Germinal center (tissue), 1 donor: ENCODE results near the gene UBAC2.
A peak's percentile ranks its signal among the peaks of the same experiment; 100 is the strongest.

ENCODE experiments used
- DNase-seq: peaks from one replicate; pipeline ENCODE4 v3.0.0; 2012; ENCODE audit warnings: mixed read lengths, low spot score

Gene UBAC2

DNA sequence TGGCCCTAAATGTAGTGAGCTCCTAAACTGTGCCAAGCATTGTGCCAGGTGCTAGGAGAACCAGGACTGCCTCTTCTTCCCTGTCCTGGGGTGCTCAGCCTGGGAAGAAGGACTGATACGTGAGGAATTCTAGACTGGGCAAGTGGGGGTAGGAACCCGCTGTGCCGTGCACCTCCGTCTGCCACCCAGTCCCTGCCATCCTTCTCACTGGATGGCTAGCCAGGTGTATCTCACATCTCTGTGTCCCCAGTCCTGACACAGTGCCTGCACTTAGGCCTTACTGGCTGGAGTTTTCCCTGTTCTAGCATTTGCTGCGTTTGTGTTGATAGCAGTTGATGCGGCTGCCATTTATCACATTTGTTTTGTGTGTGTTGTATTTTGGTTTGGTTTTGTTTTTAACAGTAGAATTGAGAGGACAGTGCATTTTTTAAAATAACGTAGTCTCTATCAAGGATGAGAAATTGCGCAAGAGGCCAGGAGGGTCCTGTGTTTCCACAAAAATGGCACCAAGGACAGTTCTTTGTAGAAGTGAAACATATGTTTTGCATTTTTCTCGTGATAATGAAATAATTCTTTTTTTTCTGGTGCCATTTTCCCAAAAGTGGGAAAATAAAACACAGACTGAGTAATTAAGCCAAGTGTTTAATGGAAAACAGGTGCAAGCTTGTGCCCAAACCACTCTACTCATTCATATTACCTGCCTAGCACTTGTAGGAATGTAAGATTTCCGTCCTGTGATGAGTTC lies 111.3 kb downstream of the UBAC2 start:
- DNase-seq, result no peak

DNA sequence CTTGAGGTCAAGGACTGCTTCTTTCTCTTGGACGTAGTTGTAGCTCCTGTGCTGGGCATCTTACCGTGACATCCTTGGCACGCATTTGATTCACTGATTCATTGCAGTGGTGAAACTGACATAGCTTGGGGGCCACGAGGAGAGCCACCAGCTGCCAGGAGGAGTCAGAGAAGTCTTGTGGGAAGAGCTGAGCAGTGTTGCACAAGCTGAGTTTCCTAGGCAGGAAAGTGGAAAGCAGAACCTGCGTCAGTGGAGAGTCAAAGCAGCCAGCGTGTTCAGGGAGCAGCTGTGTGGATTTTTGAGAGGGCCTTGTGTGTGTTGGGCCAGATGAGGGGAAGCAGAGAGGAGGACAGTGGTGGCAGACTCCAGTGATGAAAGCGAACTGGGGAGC lies 111.8 kb downstream of the UBAC2 start:
- no peak for DNase-seq

DNA sequence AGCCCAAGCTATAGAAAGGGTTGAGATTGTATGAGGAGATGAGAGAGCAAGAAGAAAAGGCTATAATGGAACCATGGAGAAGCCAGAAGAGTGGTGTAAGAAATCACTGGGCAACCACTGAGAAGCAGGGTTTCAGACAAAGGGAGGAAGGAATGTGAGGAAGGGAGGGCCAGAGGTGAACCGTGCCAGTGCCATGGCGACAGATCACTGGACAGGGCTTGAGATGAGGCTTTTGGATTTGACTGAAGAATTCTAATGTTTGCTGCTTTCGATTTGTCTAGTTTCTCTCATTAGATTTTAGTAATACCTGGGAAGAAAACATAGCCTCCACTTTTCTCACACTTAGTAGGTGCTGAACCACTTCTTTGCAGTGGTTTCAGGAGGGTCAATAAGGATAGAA lies 112.8 kb downstream of the UBAC2 start:
- DNase-seq, result no peak

DNA sequence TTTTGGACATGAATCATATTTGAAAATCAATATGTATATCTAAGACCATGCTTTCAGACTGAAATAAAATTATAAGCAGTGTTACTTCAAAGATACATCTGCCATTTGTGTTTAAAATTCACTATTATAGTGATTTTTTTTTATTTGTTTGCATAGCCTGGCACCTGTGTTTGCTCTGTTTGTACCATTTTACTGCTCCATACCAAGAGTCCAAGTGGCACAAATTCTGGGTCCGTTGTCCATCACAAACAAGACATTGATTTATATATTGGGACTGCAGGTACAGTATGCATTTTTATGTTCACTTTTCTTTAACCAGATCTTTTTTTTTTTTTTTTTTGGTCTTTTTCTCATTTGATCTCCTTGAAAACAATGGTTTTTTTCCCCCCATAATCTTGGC lies 113.3 kb downstream of the UBAC2 start:
- DNase-seq, result no peak

DNA sequence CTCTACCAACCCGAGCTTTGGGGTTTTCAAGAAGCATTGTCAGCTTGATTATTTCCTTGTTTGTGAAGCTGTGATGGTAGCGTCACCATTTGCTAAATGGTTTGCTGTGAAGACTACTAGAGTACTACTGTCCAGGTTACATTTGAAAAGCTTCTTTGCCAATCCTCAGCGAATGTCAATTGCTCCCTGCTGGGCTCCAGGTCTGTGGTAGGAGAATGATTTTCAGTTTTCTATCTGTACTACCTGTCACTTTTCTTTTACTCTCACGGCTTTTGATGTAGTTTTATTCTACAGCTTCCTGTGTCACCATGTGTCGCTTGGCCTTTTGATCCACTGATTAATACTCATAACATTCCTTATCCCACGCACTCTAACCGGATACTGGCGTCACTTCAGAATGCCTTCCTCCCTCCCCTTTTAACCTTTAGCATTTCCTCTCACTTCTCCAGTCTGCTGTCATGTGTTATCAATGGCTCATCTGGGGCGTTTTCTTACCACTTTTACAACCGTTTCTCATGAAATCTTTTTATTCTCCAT lies 114.1 kb downstream of the UBAC2 start:
- no peak for DNase-seq

DNA sequence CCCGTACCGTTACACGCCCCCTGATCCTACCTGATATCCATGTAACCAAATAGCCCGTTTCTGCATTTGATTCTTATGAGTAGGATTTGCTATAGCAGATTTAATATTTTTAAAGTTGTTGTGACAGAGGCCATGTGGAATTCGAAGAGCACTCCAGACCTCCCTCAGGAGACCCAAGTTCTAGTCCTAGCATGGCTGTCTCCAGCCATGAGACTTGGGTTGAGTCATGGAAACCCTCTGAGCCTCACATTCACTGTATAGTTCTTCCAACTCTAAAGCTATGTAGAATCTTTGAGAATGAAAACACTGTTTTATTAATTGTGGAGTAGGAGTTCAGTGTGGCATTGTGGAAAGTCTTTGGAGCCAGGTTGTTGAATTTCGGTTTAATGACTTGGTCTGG lies 114.5 kb downstream of the UBAC2 start:
- no peak for DNase-seq

DNA sequence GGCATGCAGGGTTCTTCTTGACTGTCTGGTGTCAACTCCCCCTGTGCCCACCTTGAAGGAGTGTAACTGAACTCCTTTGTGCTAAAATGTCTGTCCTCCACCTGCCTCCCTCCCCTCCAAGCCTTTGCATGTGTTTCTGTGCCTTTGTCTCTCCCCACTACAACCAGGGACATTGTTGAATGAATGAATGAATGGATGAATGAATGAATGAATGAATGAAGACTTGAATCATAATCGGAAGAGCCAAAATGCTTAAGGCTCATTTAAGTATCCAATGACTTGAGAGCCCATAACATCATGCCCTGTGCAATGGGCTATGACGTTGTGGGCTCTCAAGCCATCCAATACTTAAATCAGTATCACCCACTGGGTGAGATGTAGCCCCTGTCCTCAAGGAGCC lies 115.6 kb downstream of the UBAC2 start:
- DNase-seq, result no peak

DNA sequence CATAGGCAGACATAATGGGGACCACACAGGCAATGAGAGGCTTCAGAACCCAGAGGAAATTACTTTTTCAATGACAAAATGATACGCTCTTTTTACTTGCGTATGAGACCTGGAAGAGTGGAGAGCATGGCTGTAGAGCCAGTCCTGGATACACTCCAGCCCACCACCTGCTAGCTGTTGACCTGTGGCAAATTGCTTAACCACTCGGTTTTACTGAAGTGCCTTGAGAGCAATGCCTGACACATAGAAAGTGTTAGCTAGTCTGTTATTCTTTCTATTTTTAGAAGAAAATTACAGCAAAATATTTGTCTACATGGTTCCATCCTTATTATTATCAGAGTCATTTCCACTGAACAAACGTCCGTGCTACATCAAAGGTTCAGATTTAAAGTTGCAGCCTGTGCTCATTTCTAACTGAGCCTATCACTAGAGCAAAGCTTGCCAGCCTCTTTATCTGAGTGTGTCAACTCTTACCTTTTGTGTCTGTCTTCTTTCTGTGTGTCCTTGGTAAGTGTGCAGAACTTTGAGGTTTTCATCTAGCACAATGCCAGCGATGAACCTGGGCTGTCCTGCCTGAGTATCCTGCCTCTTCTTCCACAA lies 116.1 kb downstream of the UBAC2 start:
- no peak for DNase-seq

DNA sequence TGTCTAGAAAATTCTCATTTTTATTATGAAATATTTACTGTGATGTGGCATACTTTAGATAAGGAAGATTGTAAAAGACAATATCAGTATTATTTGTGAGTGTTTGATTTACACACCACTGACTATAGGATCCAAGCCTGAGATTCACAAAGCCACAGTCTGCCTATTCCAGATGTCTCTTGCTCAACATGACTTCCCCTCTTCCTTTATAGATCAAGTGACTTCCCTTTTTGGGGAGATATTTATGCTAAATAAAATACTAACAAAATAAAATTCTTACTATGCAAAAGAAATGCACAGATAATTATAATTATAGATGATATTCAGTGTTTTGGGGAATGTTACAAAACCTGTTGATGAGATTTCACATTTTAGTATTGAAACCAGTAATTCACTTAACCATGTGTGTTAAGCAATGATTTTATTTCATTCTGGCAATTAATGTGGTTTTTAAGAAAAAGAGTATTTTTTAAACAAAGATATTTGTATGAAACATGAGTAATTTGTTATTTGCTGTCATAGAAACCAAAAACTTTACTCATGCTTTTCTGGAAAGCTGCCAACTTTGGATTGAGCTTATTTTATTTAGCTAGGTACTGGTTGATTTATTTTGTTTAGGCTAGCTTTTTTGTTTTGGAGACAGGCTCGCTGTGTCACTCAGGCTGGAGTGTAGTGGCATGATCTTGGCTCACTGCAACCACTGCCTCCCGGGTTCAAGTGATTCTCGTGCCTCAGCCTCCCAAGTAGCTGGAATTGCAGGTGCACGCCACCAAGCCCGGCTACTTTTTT lies 120.2 kb downstream of the UBAC2 start:
- no peak for DNase-seq

DNA sequence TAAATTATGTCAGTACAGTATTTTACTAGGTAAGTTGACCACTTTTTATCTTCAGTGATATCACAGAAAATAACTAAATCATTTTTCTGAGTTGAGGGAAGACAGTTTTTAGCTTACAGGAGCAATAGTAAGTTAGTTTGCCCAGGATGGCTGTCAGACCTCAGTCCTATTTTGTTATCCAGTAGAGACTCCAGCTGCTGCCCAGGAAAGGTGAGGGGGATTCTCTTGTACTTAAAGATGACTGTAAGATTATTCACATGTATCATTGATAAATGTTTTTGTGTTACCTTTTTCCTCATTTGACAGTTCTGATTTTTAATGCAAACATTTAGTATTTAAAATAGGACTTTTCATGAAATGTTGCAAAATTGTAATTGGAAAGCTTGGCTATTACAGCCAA lies 121.1 kb downstream of the UBAC2 start:
- no peak for DNase-seq

DNA sequence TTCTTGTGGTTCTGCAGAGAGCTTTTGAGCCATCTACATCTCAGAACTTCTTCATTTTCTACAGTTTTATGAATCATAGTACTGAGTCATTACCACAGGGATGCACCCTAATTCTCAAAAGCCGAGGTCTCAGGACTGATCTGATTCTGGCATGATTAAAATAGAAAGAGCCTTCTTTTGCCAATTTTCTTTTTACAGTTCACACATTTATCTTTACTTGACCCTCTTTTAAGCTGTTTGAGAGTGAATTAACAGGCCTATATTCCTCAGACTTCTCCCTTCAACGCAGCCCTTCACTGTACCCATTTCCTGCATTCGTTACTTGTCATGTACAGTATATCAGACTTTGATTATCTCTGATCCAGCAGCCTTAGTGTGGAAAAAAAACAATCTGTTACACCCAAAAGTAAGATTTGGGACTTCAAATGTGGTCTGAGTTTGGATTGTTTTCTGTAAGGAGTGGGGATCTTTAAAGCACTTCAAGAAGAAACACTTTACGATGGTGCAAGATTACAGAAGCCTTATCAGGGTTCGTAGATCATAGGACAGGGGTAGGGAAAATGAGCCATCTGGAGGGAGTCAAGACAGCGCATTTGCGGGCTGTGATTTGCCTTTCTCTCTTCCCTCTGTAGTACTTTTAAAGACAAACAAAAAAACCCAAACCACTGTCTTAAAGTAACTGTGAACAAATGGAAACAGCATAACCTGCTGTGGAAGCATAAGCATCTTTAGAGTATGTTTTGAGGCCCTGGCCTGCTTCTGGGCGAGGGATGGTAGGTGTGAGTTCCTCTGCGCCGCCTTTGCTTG lies 121.8 kb downstream of the UBAC2 start:
- no peak for DNase-seq

DNA sequence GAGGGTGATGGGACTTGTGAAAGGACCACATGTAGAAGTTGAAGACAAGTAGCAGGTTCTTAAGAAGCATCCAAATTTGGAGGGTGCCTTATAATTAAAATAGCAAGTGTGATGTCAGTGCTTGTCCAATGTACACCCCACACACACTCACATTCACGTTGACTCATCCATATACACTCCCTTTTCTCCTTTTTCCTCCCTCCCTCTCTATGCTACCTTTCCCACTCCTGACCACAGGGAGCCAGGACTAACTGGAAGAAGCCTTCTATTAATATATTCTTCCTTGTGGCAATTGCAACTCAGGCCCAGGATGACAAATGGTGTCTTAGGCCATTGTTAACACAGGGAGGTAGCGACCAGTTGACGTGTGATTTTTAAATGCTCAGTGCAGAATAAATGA lies 122.8 kb downstream of the UBAC2 start:
- DNase-seq, result no peak

DNA sequence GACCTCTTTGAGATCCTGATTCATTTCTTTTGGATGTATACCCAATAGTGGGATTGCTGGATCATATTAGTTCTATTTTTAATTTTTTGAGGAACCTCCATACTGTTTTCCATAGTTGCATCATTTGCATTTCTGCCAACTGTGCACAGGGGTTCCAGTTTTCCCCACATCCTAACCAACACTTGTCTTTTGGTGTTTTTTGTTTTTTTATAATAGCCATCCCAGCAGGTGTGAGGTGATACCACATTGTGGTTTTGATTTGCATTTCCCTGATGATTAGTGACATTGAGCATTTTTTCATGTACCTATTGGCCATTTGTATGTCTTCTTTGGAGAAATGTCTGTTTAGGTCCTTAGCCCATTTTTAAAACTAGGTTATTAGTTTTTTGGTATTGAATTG lies 125.4 kb downstream of the UBAC2 start:
- no peak for DNase-seq

DNA sequence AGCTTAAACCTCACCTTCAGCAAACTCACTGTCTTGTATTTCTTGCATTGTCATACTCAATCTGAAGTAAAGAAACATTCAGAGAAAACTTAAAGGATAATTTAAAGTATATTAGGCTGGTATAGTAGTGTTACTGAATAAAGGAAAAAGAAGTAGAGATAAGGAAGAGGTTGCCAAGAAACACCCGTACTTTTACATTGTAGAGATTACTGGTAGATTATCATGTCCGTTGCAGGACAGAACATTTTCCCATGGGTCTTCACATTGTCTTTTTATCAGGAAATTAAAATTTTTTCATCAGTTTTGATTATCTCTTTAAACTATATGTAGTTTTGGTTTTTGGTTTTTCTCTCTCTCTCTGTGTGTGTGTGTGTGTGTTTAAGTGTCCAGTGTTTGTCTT lies 126.5 kb downstream of the UBAC2 start:
- DNase-seq, result no peak

DNA sequence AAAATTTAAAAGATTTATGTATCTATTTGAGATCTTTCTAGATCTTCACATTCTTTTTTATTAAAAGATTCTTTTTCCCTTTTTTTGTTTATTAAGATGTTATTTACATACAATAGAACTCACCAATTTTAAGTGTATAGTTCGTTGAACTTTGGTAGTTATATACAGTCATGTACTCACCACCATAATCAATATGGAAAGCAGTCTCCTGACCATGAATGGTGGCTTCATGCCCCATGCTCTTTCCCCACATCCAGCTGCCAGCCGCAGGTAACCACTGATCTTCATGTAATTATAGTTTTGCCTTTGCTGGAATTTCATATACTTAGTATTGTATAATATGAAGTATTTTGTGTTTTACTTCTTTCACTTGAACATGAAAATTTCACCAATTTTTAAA lies 127.1 kb downstream of the UBAC2 start:
- no peak for DNase-seq

DNA sequence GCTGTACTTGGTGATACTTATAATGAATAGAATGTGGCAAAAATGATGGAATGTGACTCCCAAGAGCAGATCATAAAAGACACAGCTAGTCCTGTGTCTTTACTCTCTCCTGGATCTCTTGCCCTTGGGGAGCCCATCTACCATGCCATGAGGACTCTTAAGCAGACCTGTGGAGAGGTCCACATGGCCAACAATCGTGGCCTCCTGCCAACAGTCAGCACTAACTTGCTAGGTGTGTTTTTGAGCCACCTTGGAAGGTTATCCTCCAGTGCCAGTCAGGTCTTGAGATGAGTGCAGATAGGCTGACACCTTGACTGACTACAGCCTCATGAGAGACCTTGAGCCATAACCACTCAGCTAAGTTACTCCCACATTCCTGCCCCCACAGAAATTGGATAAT lies 128.8 kb downstream of the UBAC2 start:
- no peak for DNase-seq

DNA sequence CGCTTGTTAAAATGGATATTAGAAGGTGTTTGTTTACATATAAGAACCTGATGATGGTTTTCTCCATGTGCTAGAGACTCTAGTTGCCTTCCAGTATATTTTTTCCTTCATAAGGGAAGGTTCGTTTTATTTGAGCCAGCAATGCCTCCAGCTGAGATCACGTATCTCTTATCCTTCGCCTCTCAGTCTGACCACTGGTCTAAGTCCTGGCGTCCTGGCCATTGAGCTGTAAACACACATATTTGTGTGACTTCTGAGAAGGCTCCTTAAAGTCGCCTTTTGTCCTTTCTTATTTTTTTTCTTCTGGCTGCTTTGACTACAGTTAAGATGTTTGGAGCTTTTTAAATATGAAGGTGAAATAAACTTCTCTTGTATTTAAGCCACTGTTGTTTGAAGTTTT lies 130.3 kb downstream of the UBAC2 start:
- DNase-seq, result no peak

DNA sequence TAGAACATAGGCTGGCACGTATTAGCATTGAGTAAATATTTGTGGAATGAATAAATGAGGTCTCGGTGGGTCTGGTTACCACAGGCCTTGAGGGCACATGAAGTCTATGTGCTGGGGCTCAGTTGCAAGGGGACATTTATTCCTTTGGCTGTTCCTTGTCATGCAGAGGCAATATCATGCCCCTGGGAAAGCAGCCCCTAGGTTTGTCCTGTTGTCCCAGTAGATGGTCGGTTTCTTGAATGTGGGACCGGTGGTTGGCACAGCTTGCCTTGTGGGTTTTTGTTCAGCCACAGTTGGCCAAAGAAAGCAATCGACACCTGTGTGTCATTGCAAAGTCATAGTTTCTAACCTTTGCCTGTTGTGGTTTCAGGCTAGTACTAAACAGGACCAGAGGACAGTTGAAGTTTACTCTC lies 131.2 kb downstream of the UBAC2 start:
- no peak for DNase-seq

DNA sequence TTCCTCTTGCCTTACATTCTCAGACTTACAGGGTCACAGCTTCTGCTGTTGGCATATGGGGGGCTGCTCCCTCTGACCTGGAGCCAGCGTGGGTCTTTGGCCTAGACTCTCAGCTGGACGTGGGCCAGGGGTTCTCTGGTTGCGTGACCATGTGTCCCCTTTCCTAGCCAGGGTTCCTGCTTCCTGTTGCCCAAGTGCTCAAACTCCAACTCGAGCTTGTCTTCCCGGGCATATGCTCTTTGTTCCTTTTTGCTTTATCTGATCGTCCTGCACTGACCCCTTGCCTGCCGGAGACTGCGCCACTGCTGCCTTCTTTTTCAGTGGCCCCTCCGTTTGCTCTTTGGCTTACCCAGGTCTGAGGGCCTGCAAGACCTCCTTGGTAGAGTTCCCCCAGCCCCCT lies 131.8 kb downstream of the UBAC2 start:
- no peak for DNase-seq

DNA sequence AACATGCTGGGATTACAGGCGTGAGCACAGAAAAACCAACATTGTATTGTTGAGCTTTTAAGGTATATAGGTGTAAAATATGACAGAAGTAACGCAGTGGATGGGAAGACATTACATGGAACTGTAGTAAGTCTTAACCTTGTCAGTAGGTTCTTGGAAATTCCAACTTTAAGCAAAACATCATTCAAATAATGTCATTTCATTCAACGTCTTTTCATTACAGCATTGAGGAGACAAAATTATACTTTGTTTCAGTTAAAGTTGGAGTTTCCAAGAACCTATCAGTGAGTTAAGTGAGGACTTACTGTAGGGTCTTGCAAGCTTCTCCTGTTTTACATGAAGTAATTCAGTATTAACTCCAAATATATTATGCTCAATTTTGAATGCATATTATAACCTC lies 133.6 kb downstream of the UBAC2 start:
- no peak for DNase-seq

DNA sequence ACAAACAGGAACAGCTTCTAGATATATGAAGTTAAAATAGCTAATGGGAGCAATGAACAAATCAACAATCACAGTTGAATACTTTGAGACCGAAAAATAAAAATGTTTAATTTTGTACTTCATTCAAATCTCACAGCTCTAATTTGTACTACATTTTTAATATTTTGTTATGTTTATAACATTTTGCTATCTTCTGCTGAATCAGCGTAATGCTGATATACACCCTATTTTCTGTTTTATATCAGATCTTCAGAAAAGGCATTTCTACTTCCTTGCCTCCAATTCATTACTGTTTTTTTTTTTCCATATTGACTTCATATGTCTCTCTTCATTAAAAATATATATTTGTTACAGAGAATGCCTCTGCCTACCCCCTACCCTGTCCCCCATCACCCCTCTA lies 134.4 kb downstream of the UBAC2 start:
- no peak for DNase-seq

DNA sequence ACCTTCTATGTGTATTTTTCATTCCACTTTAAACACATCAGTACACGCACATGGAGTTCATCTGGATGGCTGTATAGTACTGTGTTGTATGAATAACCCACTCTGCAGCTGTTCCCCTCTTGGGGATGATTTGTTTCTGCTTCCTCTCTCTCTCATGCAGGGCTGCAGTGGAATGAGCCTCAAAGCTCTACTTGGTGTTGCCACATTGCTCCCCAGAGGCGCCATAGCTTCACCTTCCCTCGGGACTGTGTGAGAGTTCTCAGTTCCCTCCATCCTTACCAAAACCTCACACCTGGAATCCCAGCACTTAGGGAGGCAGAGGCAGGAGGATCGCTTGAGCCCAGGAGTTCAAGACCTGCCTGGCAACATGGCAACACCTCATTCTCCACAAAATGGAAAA lies 134.9 kb downstream of the UBAC2 start:
- DNase-seq, result peak; percentile 33
